Inflammatory macrophage treated with lipopolysaccharide for 4 hours (primary cell): ENCODE measurements around the gene LRRC18.

Experiments
- DNase-seq: peaks from one replicate; pipeline ENCODE4 v3.0.0-alpha.2; 2020

LRRC18 gene

DNA sequence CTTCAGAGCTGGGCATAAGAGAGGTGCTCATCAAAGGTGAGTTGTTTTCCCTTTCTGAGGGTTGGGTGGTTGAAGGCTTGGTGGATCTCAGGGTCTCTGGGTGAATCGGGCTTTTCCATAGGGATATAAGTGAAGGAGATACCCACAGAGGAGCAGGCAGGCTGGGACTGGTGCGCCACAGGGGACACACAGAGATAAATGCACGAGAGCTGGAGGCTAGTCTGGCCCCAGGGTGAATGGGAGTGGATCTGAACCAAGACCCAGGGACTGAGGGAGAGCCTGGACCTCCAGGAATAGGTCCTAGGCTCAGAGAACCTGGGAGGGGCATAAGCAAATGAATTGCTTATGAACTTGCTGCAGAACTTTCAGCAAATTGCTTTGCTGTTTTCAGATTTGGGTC, 61.5 kb downstream of the LRRC18 start:
- no peak for DNase-seq

DNA sequence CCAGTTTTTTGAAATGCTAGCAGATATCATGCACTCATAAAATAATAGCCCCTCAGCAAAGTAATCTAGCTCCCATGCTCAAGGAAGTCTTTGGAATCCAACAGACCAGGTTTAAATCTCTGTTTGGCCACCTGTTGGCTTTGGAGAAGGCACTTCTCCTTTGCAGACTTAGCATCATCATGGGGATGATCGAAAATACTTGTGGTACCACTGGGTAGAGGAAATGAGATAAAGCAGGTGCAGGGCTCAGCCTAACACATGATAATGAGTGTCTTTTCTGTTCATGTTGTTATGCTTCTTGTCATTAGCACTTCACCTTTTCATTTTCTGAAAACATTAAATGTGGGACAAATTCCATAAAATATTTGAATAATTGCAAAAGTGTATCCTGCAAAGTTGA, 67.4 kb downstream of the LRRC18 start:
- no peak for DNase-seq
